NCI-H1694 (cell line): ENCODE data around the gene SELPLG.
"Not testable (repeated sequence)": the region's sequence is repeated elsewhere in the genome, so short reads cannot be mapped to it uniquely, and the experiment has no call there.

Experiments used
- DNase-seq: peaks from one replicate; lab custom pipeline; 2025; lab: John Stamatoyannopoulos, UW

SELPLG gene, protein sequence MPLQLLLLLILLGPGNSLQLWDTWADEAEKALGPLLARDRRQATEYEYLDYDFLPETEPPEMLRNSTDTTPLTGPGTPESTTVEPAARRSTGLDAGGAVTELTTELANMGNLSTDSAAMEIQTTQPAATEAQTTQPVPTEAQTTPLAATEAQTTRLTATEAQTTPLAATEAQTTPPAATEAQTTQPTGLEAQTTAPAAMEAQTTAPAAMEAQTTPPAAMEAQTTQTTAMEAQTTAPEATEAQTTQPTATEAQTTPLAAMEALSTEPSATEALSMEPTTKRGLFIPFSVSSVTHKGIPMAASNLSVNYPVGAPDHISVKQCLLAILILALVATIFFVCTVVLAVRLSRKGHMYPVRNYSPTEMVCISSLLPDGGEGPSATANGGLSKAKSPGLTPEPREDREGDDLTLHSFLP

DNA sequence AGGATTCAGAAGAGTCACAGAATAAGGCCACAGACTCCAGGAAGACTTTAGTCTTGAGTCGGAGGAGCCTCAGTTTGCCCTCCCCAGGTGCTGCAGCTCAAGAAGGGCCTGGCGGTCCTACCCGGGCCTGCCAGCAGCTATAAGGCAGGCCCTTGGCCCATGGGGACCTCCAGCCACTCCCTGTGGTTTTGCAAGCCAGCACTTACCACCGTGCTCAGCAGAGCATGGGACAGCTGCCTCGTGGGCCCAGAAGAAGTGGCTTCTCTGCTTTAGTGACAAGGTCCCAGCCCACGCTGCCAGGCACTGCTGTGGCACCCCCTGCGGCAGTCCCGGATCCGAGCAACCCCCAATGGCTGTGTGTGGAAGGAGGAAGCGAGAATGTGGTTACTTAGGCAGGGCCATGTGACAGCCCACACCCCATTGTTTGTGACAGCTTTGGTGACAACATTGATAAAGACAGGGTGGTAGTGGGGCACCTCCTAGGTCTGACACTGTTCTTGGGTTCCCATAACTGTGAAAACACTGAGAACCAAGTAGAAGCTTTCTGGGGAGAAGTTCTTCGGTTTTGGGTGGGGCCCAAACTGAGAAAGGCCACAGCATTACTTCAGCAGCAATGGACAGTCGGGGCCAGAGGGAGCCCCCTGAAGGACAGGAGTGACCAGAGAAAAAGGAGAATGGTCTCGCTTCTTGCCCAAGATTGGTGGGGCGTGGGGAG, at the start of gene SELPLG:
TSS of gene SELPLG (minus strand) at position 361 of the 715 bp plus-strand sequence. CDS start 9,587 bp downstream, outside the sequence.
- no peak for DNase-seq

DNA sequence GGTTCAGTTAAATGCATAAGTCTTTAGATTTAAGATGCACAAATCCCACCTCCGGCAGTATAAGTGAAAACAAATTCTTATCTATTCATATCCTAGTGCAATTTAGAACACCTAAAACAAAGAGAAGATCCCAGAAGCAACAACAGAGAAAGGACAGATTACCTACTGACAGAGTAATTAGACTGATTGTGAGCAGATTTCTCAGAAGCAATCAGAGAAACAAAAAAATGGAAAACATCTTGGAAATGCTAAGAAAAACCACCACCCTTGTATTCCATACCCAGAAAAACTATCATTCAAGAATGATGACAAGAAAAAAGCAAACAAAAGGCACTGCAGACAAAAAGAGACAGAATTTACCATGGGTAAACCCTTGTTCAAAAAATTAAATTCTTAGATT, 47.6 kb upstream of the SELPLG start:
- DNase-seq: no peak

- no peak for DNase-seq
These were observed 45.5 kb upstream of the SELPLG start for GRCh38 chr12:108679106-108679681.

DNA sequence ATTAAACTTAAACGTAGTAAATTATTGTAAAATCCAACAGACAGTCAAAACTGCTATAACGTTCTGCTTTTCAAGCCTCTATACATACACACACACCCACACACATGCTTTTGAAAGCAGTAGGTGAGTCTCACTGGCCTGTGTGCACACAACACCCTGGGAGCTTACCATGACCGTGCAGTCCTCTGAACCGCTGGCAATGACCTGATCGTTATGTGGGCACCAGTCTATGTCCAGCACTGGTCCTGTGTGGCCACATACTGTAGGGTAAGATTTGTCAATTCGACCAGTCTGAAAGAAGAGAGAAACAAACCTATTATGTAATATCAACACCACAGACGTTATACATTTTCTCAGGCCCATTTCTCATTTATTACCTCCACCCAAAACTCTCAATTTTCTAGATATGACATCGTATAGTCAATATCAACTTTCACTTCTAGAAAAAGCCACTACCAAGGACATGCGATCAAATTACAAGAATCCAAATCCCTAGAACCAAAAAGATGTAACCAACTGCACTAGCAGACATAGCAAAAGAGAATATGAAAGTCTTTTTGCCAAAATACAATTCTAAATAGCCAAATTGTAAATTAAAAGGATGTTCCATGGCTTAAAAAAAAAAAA, 44.5 kb upstream of the SELPLG start:
- DNase-seq: no peak

DNA sequence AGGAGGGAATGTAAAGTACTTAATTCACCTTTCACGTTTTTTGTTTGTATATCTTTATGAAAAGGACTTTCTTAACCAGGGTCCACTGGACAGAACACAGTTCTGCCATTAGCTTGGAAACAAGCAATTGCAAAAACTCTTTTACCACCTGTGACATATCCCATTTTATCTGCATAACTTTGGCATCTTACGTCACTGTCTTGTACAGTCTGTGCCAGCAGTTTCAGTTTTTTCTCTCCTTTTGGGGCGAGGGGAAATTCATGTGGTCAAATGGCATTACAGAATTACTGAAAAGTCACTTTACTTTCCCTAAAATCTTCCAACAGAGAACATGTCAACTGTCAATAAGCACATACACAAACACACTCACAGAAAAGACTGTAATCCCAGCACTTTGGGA, 43.7 kb upstream of the SELPLG start:
- DNase-seq: no peak

DNA sequence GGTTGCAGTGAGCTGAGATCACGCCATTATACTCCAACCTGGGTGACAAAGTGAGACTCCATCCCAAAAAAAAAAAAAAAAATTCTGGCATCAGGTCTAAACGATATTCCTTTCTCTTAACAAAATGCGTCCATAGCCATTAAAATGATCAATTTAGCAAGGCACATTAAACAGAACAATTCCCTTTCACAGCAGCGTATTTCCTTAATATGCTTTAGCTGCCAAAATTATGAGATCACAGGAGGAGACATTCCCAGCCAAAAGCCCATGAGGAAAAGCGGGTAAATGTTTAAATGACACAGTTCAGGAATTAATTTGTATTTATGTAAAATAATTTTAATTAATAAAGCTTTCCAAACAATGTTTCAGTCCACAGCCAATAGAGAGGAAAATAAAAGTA, 43.0 kb upstream of the SELPLG start:
- DNase-seq: no peak

- DNase-seq: no peak
These were observed 42.1 kb upstream of the SELPLG start for GRCh38 chr12:108675792-108676191.

DNA sequence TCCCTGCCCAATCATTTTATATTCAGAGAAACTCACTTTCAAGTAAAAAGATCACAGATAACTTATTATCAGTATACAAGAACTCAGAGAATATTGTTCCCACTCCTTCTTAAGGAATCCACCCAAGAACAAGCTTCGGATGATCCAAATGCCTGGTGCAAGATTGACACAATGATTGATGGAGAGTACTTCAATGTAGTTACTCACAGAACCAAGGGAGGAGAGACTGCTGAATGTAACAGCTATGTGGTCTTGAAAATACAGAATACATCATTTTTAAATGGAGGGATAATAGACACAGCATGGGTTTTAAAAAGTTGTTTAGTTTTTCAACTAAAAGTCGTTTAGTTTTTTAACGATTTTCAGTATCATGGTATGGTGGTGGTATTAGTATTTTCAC, 38.4 kb upstream of the SELPLG start:
- no peak for DNase-seq

DNA sequence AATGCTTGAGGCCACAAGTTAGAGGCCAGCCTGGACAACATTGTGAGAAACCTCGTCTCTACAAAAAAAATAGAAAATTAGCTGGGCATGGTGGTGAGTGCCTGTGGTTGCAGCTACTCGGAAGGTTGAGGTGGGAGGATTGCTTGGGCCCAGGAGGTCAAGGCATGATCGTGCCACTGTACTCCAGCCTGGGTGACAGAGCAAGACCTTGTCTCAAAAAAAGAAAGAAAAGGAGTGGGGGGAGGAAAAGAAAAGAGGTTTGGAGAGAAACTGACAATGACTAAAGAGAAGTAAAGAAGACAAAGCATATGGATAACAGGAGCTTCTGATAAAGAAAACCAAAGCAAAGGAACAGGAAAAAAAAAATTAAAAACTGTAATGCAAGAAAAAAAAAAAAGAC, 37.4 kb upstream of the SELPLG start:
- DNase-seq: no peak

- DNase-seq: no peak
These were observed 36.5 kb upstream of the SELPLG start for GRCh38 chr12:108670066-108670631.

- no peak for DNase-seq
These were observed 34.8 kb upstream of the SELPLG start for GRCh38 chr12:108668542-108668941.

DNA sequence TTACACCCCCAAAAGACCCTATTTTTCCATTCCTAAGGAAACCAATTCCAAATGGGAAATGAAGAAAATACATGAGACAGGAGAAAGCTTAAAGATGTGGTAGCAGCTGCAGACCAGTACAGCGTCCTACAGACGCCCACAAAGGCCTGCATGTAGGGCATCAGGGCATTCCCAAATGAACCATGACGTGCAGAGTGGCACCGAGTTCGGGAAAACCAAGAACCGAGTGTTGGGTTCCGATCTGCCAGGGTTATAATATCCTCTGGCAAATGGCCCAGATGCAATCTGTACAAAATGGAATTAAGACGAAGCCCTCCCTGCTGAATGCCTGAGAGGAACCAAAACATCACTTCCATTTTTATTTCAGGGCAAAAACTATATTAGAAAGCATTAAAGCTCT, 34.4 kb upstream of the SELPLG start:
- DNase-seq: no peak

DNA sequence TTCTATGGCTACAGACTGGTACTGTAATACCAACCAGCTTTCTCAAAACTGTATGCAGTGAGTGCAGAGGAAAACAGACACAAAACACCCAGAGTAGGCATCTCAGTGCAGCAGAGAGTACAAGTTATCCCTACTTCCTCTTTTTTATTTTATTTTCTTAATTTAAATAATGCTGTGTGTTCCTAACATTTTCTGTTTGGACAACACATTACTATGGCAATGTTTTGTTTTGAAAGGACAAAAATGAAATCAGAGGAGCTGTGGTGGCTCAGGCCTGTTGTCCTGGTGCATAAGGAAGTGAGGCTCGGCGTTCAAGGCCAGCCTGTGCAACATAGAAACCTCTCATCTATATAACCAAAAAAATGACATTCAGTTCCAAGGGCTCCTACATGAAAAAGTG, 33.7 kb upstream of the SELPLG start:
- DNase-seq: no peak

DNA sequence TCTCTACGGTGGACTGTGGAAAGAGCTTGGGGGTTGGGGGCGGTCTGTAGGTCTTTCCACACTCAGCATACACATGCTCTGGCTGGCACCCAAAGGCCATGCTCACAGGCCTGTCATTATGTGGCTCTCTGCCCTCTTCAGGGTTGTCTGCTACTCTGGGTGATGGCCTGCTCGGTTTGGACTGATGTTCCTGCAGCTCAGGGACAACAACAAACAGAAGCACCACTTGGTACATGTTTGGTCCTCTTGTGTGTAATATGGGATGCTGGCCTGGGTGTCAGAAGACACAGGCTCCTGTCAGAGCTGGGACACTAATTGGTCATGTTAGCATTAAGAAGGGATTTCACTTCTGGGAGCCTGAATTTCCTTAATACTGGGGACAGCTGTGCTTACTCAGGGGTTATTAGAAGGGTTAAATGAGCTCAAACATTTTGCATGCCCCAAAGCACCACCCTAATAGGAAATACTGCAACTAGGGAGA, 32.7 kb upstream of the SELPLG start:
- DNase-seq: no peak

DNA sequence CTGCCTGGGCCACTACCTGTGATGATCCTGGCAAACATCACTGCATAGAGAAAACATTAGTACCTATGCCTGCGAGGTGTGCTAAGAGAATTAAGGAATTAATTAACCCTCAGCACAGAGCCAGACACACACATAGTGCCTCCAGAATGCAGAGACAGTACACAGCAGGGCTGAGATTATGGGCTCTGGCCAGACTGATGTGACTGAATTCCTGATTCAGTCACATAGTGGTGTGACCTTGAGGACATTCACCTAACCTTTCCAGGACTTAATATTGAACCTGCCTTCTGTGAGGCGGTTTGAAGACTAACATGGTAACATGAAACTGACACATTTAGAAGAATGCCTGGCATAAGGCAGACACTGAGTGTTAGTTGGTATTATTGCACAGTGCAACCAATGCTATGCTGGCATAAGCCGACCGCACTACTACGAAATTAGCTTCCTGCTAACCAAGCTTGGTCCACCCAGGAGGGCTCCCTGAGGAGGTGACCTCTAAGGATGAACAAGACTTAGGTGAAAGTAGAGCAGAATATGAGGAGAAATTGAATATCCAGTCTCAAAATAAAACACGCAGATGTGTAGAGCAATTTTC, 32.0 kb upstream of the SELPLG start:
- DNase-seq: no peak

DNA sequence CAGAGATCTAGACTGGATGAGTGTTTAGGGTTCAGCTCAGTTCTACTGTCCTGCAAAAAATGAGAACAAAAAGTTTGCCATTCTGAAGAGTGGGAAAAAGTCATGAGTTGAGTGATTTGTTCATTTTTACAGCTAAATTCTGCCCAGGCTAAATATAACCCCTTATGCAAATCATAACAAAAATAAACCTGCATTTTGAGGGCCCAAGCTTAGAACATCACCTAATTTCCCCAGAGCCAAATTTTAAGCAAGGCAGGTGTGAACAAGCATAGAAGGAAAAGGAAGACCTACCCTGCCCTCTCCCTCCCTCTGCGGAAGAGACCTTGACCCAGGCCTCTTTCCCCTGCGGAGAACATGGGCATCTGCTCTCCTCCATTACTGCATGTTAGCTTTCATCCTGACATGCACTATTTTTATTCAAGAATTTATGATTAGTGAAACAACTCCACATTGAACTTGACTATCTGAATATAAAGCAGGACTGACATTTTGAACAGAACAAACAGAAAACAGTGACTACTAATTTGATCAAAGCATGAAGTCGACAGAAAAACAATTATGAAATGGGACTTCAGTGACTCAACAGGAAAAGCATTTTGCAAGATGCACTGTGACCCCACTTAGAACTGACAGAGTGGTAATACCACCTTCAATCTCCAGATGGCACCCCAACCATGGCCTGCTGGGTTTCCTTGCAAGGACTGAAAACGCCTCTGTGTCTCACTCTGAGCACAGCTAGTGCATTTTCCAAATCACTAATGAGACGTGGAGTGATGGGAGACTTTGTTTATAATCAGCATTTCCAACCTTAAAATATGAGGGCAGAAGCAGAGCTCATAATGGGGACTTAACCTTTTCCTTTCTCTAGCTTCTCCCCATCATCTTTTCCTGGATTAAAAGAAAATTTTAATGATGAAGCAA, 30.9 kb upstream of the SELPLG start:
- DNase-seq: peak; percentile 88

GRCh38 chr12:108663324-108664015, 29.8 kb upstream of the SELPLG start:
- DNase-seq: no peak

DNA sequence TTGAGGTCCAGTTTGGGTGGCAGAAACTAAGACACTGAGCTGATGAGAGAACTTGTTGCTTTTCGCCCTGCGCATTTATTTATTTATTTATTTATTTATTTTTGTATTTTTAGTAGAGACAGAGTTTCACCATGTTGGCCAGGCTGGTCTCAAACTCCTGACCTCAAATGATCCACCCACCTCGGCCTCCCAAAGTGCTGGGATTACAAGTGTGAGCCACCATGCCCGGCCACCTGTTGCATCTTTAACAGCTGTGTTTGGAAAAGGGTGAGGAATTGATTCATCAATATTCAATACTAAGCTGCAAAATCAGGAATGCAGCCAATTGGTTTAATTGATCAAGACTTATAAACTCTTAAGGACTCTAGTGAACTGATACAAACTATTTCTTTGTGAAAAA, 24.4 kb upstream of the SELPLG start:
- not testable (repeated sequence) for DNase-seq

DNA sequence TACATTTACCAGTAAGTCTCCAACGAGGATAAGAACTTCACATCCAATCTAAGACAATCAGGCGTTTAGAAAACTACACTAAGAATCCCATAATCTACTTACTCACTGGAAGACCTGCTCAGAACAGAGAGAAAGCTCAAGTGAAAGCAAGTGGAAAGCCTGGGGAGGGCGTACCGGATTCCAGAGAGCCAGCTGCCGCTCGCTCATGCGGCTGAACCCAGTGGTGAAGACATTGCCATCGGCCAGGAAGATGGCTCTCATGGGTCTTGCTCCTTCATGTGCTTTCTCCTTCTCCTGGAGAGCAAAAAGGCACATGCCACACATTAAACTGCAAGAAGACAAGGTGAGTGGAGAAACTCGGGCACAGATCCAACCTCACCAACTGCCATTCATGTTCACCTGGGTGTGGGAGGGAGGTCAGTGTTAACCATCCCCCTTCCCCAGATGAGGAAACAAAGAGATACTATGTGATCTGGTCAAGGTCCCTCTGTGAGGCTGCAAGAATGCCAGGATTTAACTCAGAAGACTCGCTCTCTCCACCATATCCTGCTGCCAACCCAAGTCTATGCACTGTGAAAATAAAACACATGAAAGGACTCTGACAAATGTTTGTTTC, 23.5 kb upstream of the SELPLG start:
- DNase-seq: no peak

- not testable (repeated sequence) for DNase-seq
These were observed 22.6 kb upstream of the SELPLG start for GRCh38 chr12:108656247-108656646.
